ENCODE results near the gene AOPEP.
A peak's percentile ranks its signal among the peaks of the same experiment; 100 is the strongest.

The AOPEP gene

DNA sequence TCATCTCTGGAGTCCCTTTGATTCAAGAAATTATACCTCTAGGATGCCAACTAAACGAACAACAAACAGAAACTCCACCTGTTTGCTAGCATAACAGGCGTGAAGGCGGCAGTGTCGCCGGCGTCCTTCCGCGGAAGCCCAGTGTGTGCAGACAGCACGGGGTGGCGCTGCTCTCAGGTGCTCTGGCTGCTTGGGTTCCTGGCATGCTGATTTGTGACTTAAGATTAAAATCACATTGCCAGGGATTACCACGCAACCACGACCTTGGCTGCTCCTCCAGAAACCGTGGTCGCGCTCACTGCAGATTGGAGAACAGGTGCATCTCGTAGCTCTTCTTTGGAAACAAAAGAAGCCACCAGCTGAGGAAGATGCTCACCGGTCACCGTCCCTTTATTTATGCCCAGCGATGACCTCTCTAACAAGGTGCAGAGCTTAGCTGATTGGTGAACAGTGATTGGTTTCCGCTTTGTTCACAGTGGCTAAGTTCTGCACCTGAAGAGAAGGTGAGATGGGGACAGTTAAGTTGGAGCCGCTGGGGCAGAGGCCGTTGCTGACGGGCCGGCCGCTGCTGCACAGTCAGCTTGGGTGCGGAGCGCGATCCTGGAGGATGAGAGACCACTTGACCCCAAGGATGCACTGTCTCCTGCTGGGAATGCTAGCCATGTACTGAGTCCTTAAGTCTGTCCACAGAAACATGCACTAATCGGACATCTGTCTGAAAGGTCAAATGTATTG lies 358.7 kb downstream of the AOPEP start:
- H3K9me3 ChIP-seq (ENCODE audit: control insufficient read depth in 2 of 2, low read length in 2 of 2), result no peaks in the 10 kb centered on the region
- H3K27me3 ChIP-seq (ENCODE audit: control insufficient read depth in 1 of 2, insufficient read depth in 2 of 2, low read length in 2 of 2), result no peaks in the 10 kb centered on the region
- peaks cover 49 to 66% of the 10 kb centered on the region in 2 donors for H3K36me3 ChIP-seq (ENCODE audit: control insufficient read depth in 2 of 2, insufficient read depth in 2 of 2, low read length in 2 of 2)
- peak overlapping the region in 1 of 2 donors; percentile 52 for H3K4me3 ChIP-seq (ENCODE audit: low read length in 2 of 2)
- no peak overlapping the region for H3K9ac ChIP-seq (ENCODE audit: low read length in 2 of 2)
- H3K4me1 ChIP-seq (ENCODE audit: control insufficient read depth, insufficient read depth, low read length), result peaks cover 95% of the 10 kb centered on the region
- H3K27ac ChIP-seq (ENCODE audit: low read length), result peak overlapping the region; percentile 84

GRCh38 chr9:95085861-95086563 lies 359.5 kb downstream of the AOPEP start:
- H3K4me3 ChIP-seq (ENCODE audit: low read length in 2 of 2), result peak overlapping the region in 1 of 2 donors; percentile 35

DNA sequence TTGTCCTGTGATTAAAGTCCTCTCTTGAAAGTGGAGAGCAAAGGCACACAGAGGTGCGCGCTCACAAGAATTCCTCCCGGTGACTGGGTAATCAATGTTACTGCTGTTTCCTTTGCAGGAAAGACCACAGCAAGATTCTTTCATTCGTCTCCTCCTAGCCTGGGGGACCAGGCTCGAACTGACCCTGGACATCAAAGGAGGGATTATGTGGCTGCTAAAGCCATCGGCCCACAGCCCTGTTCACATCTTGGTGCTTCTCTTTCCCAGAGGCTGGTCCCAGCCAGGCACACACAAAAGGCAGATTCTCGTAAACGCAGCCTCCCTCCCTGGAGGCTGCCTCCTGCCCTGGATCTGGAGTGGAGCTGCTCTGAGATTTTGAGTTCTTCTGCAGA lies 360.1 kb downstream of the AOPEP start:
- Histone ChIP-seq H3K4me1 (ENCODE audit: control insufficient read depth, insufficient read depth, low read length) (peaks cover 95% of the 10 kb centered on the region), H3K4me3 (ENCODE audit: low read length in 2 of 2) (peak overlapping the region in 1 of 2 donors; percentile 35), H3K27me3 (ENCODE audit: control insufficient read depth in 1 of 2, insufficient read depth in 2 of 2, low read length in 2 of 2) (no peaks in the 10 kb centered on the region), H3K36me3 (ENCODE audit: control insufficient read depth in 2 of 2, insufficient read depth in 2 of 2, low read length in 2 of 2) (peaks cover 42 to 54% of the 10 kb centered on the region in 2 donors), H3K9ac (ENCODE audit: low read length in 2 of 2) (peak overlapping the region in 1 of 2 donors; percentile 7), H3K27ac (ENCODE audit: low read length) (peak overlapping the region; percentile 84), H3K9me3 (ENCODE audit: control insufficient read depth in 2 of 2, low read length in 2 of 2) (no peaks in the 10 kb centered on the region)

More at GRCh38 chr9:95085861-95086563, 359.5 kb downstream of the AOPEP start:
- H3K4me1 ChIP-seq (ENCODE audit: control insufficient read depth, insufficient read depth, low read length), result peaks cover 95% of the 10 kb centered on the region
- H3K27me3 ChIP-seq (ENCODE audit: control insufficient read depth in 1 of 2, insufficient read depth in 2 of 2, low read length in 2 of 2), result no peaks in the 10 kb centered on the region
- peak overlapping the region in 1 of 2 donors; percentile 13 for H3K9ac ChIP-seq (ENCODE audit: low read length in 2 of 2)
- no peaks in the 10 kb centered on the region for H3K9me3 ChIP-seq (ENCODE audit: control insufficient read depth in 2 of 2, low read length in 2 of 2)
- H3K36me3 ChIP-seq (ENCODE audit: control insufficient read depth in 2 of 2, insufficient read depth in 2 of 2, low read length in 2 of 2), result peaks cover 45 to 60% of the 10 kb centered on the region in 2 donors
- peak overlapping the region; percentile 84 for H3K27ac ChIP-seq (ENCODE audit: low read length)

GRCh38 chr9:95087659-95088242 lies 361.3 kb downstream of the AOPEP start:
- H3K9ac ChIP-seq (ENCODE audit: low read length in 2 of 2), result no peak overlapping the region
- H3K36me3 ChIP-seq (ENCODE audit: control insufficient read depth in 2 of 2, insufficient read depth in 2 of 2, low read length in 2 of 2), result peaks cover 34 to 43% of the 10 kb centered on the region in 2 donors
- H3K4me3 ChIP-seq (ENCODE audit: low read length in 2 of 2), result no peak overlapping the region
- H3K9me3 ChIP-seq (ENCODE audit: control insufficient read depth in 2 of 2, low read length in 2 of 2), result no peaks in the 10 kb centered on the region
- peaks cover 95% of the 10 kb centered on the region for H3K4me1 ChIP-seq (ENCODE audit: control insufficient read depth, insufficient read depth, low read length)
- peak overlapping the region; percentile 77 for H3K27ac ChIP-seq (ENCODE audit: low read length)
- H3K27me3 ChIP-seq (ENCODE audit: control insufficient read depth in 1 of 2, insufficient read depth in 2 of 2, low read length in 2 of 2), result no peaks in the 10 kb centered on the region

DNA sequence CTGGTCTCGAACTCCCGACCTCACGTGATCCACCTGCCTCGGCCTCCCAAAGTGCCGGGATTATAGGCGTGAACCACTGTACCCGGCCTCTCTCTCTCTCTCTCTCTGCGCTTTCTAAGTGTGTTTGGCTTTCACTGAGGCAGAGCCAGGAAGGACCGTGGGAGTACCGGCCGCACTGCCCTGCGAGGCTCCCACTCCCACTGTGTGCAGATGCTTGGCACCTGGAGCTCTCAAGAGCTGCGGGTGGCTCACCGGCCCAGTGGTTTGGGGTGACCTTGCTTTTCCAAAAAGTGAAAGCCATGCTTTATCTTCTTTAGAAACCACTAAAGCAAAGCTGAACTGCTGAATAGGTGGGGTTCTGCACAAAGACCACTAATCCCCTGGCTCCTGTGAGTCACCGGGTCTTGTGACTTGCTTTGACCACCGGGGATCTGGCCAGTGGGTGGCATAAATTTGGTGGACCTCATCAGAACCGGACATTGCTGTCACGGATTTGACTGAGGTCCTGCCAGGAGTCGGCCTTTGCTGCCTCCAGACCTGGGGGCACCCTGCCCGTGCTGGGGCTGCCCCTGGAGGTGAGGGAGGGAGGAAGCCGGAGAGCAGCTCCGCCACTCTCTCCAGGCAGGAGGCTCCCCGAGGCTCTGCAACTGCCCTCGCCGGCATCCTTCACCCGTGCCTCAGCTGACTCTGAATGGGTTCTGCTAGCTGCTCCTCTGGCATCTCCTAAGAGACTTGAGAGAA lies 362.1 kb downstream of the AOPEP start:
- no peaks in the 10 kb centered on the region for H3K9me3 ChIP-seq (ENCODE audit: control insufficient read depth in 2 of 2, low read length in 2 of 2)
- H3K27me3 ChIP-seq (ENCODE audit: control insufficient read depth in 1 of 2, insufficient read depth in 2 of 2, low read length in 2 of 2), result no peaks in the 10 kb centered on the region
- H3K9ac ChIP-seq (ENCODE audit: low read length in 2 of 2), result no peak overlapping the region
- no peak overlapping the region for H3K4me3 ChIP-seq (ENCODE audit: low read length in 2 of 2)
- H3K36me3 ChIP-seq (ENCODE audit: control insufficient read depth in 2 of 2, insufficient read depth in 2 of 2, low read length in 2 of 2), result peaks cover 26 to 34% of the 10 kb centered on the region in 2 donors
- peaks cover 91% of the 10 kb centered on the region for H3K4me1 ChIP-seq (ENCODE audit: control insufficient read depth, insufficient read depth, low read length)
- H3K27ac ChIP-seq (ENCODE audit: low read length), result peak overlapping the region; percentile 77

DNA sequence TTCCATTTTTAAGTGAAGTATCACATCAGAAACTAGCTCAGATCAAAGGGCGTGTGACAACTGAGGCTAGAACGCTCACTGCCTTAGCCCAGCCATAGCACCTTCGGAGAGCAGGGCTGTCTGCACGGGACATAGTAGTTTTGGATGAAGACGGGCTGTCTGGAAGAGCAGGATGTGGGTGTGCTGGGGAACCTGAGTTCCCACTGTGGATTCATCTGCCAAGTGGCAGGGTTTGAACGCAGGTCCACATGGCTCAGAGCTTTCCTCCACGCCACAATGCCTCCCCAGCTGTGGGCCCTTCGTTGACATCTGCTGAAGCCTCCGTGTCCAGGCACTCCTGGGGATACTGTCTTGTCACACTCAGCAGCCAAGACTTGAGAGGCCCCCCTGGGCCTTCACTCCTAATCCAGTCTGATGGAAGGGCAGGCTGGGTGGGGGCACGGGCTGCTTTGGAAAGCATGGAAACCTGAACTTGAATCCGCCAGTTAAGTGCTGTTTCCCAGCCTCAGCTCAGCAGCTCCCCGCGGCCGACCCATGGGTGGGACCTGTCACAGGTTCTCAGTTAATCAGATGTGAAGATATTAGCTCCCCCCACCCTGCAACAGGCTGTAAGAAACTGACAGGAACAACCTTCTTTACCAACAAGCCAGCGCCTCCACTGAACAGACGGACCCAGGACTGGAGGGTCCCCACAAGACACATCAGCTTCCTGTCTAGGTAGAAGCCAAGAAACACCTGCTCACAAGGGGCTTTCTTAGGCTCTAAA lies 362.9 kb downstream of the AOPEP start:
- peak overlapping the region in 1 of 2 donors; percentile 55 for H3K9ac ChIP-seq (ENCODE audit: low read length in 2 of 2)
- peak overlapping the region in 1 of 2 donors; percentile 15 for H3K4me3 ChIP-seq (ENCODE audit: low read length in 2 of 2)
- H3K4me1 ChIP-seq (ENCODE audit: control insufficient read depth, insufficient read depth, low read length), result peaks cover 91% of the 10 kb centered on the region
- H3K36me3 ChIP-seq (ENCODE audit: control insufficient read depth in 2 of 2, insufficient read depth in 2 of 2, low read length in 2 of 2), result peaks cover 30 to 34% of the 10 kb centered on the region in 2 donors
- H3K27me3 ChIP-seq (ENCODE audit: control insufficient read depth in 1 of 2, insufficient read depth in 2 of 2, low read length in 2 of 2), result no peaks in the 10 kb centered on the region
- peak overlapping the region; percentile 77 for H3K27ac ChIP-seq (ENCODE audit: low read length)
- no peaks in the 10 kb centered on the region for H3K9me3 ChIP-seq (ENCODE audit: control insufficient read depth in 2 of 2, low read length in 2 of 2)

DNA sequence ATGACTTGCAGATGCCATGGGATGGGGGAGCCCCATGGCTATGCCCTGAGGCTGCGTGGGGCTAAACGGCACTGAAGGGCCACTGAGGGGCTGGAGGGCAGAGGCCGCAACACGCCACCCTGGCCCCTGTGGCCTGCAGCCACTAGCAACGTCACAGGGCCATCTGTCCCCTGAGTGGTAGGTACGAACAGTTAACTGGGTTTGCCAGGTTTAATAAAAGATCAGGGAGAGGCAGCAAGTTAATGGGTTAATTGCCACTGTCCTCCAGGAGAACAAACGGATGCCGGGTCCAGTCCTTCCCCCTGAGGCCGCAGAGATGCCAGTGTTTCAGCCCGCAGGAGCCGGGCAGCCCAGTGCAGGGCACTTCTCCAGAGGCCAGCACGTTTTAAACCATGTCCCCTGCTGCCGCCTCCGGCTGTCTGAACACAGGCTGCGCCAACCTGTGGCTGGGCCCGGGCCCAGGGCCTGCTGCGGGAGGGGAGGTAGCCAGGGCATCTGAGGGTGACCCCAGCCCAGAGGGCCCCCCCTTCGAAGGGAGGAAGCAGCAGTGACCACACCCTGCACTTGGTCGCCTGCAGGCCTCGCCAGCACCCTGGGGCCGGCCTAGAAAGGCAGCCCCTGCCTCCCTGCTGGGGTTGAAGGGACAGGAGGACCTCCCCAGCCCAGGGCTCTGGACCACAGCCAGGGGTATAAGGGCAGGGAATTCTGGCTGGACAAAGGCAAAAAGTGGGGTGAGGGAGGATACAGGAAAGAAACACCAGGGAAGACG lies 363.7 kb downstream of the AOPEP start:
- Histone ChIP-seq H3K9me3 (ENCODE audit: control insufficient read depth in 2 of 2, low read length in 2 of 2) (no peaks in the 10 kb centered on the region), H3K36me3 (ENCODE audit: control insufficient read depth in 2 of 2, insufficient read depth in 2 of 2, low read length in 2 of 2) (peaks cover 27 to 32% of the 10 kb centered on the region in 2 donors), H3K4me1 (ENCODE audit: control insufficient read depth, insufficient read depth, low read length) (peaks cover 91% of the 10 kb centered on the region), H3K4me3 (ENCODE audit: low read length in 2 of 2) (peak overlapping the region in 1 of 2 donors; percentile 15), H3K27me3 (ENCODE audit: control insufficient read depth in 1 of 2, insufficient read depth in 2 of 2, low read length in 2 of 2) (no peaks in the 10 kb centered on the region), H3K9ac (ENCODE audit: low read length in 2 of 2) (peak overlapping the region in 1 of 2 donors; percentile 55), H3K27ac (ENCODE audit: low read length) (peak overlapping the region; percentile 77)

DNA sequence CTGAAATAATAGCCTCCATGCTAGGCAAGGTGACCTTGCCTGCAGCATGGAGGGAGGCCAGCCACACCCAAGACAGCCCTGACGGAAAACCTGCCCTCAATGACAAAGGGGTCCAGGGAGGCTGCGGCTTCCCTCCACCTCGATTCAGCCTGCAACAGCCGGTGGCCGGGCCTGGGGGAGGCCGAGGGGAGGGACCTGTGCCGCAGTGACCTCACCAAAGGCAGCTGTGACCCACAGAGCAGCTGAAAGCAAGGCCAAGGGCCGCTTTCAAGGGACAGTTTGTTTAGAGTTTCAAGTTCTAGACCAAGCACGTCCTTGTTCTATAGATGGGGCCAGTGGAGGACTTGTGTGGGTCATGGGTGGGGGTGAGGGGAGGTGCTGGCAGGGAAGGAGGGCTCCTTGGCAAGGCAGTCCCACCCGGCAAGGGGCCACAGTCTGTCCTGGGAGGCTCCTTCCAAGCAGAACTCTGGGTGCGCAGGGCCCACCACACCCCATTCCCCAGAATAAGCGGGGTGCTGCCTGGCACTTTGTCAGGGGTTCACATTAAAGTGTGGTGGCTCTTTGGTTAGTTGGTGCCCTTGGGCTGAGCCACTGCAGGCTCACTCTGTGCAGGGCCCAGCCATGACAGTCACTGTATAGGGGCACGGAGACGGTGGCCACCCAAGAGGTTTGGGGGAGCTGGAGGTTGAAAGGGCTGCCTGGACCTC lies 364.5 kb downstream of the AOPEP start:
- H3K27me3 ChIP-seq (ENCODE audit: control insufficient read depth in 1 of 2, insufficient read depth in 2 of 2, low read length in 2 of 2), result no peaks in the 10 kb centered on the region
- H3K4me3 ChIP-seq (ENCODE audit: low read length in 2 of 2), result no peak overlapping the region
- no peak overlapping the region for H3K9ac ChIP-seq (ENCODE audit: low read length in 2 of 2)
- no peaks in the 10 kb centered on the region for H3K9me3 ChIP-seq (ENCODE audit: control insufficient read depth in 2 of 2, low read length in 2 of 2)
- peaks cover 86% of the 10 kb centered on the region for H3K4me1 ChIP-seq (ENCODE audit: control insufficient read depth, insufficient read depth, low read length)
- H3K27ac ChIP-seq (ENCODE audit: low read length), result peak overlapping the region; percentile 77
- peaks cover 22 to 28% of the 10 kb centered on the region in 2 donors for H3K36me3 ChIP-seq (ENCODE audit: control insufficient read depth in 2 of 2, insufficient read depth in 2 of 2, low read length in 2 of 2)

DNA sequence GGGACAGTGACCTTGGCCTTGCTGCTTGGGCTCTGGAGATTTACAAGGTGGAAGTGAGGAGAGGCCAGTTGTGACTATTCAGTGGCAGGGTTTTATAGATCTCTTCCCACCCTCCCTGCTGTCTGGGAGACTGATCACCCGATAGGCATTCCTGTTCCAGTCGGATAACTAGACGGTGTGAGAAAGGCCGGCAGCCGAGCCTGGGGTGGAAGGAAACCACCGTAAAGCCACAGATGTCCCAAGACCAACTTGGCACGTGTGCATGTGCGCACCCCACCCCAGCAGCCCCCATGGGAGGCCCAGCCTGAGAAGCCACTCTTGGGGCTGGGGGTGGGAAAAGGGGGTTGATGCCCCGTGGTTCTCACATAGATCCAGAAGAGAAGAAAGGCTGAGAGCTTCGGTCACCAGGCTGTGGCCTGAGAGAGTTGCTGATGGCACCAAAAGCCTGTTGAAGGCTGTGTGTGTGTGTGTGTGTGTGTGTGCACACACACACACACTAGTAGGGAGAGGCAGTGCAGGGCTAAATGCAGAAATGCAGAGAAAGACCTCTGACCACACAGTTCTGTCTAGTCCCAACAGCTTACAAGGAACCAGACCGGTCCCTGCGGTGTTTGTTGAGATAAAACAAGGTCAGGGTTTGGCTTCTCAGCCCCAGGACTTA lies 365.2 kb downstream of the AOPEP start:
- H3K36me3 ChIP-seq (ENCODE audit: control insufficient read depth in 2 of 2, insufficient read depth in 2 of 2, low read length in 2 of 2), result peaks cover 16 to 23% of the 10 kb centered on the region in 2 donors
- no peaks in the 10 kb centered on the region for H3K27me3 ChIP-seq (ENCODE audit: control insufficient read depth in 1 of 2, insufficient read depth in 2 of 2, low read length in 2 of 2)
- H3K9me3 ChIP-seq (ENCODE audit: control insufficient read depth in 2 of 2, low read length in 2 of 2), result no peaks in the 10 kb centered on the region
- H3K9ac ChIP-seq (ENCODE audit: low read length in 2 of 2), result no peak overlapping the region
- no peak overlapping the region for H3K4me3 ChIP-seq (ENCODE audit: low read length in 2 of 2)
- H3K27ac ChIP-seq (ENCODE audit: low read length), result peak overlapping the region; percentile 77
- H3K4me1 ChIP-seq (ENCODE audit: control insufficient read depth, insufficient read depth, low read length), result peaks cover 81% of the 10 kb centered on the region

Data from stomach smooth muscle (tissue), 2 donors.